Activated naive CD8-positive, alpha-beta T cell (primary cell): ENCODE measurements around the gene PCYT2.

Experiments
- H3K27ac Mint-ChIP-seq: one replicate; pipeline ENCODE4 v1.8.0; 2021; ENCODE audit warnings: mixed read lengths
- H3K27me3 Mint-ChIP-seq: one replicate; pipeline ENCODE4 v1.8.0; 2021; ENCODE audit warnings: mixed read lengths
- H3K36me3 Mint-ChIP-seq: one replicate; pipeline ENCODE4 v1.8.0; 2021; ENCODE audit warnings: mixed read lengths
- H3K4me1 Mint-ChIP-seq: one replicate; pipeline ENCODE4 v1.8.0; 2021; ENCODE audit warnings: low read depth, mixed read lengths
- H3K4me3 Mint-ChIP-seq: one replicate; pipeline ENCODE4 v1.8.0; 2021; ENCODE audit warnings: mild to moderate bottlenecking, mixed read lengths
- H3K9me3 Mint-ChIP-seq: one replicate; pipeline ENCODE4 v1.8.0; 2021; ENCODE audit warnings: low read depth, mixed read lengths

The PCYT2 gene

GRCh38 chr17:81859906-81860755, 51.1 kb downstream of the PCYT2 start, which contains the start of gene P4HB:
TSS of gene P4HB (minus strand) at chr17:81860535. CDS start at chr17:81860471, 64 bp downstream.
- Mint-ChIP-seq H3K4me1 (peaks cover 29% of the 10 kb centered on the region), H3K4me3 (peak within 1 kb of the TSS; percentile 96), H3K27ac (peak within 1 kb of the TSS; percentile 94), H3K9me3 (no peaks in the 10 kb centered on the region), H3K27me3 (no peaks in the 10 kb centered on the region), H3K36me3 (peaks cover 9% of the 10 kb centered on the region)

- Mint-ChIP-seq H3K27me3 (no peaks in the 10 kb centered on the region), H3K4me1 (peaks cover 29% of the 10 kb centered on the region), H3K9me3 (no peaks in the 10 kb centered on the region), H3K36me3 (peaks cover 9% of the 10 kb centered on the region), H3K27ac (peak overlapping the region; percentile 86), H3K4me3 (peak overlapping the region; percentile 95)
These were observed 52.0 kb downstream of the PCYT2 start for GRCh38 chr17:81858967-81859905.

- H3K27ac Mint-ChIP-seq: peak overlapping the region; percentile 28
- peaks cover 8% of the 10 kb centered on the region for H3K36me3 Mint-ChIP-seq
- H3K4me1 Mint-ChIP-seq: peaks cover 26% of the 10 kb centered on the region
- H3K9me3 Mint-ChIP-seq: no peaks in the 10 kb centered on the region
- H3K4me3 Mint-ChIP-seq: peak overlapping the region; percentile 95
- no peaks in the 10 kb centered on the region for H3K27me3 Mint-ChIP-seq
These were observed 52.8 kb downstream of the PCYT2 start for GRCh38 chr17:81858170-81858966.

GRCh38 chr17:81854974-81855774, 56.0 kb downstream of the PCYT2 start:
- Mint-ChIP-seq H3K27ac (no peak overlapping the region), H3K4me3 (no peak overlapping the region), H3K27me3 (no peaks in the 10 kb centered on the region), H3K36me3 (peaks cover 4% of the 10 kb centered on the region), H3K9me3 (no peaks in the 10 kb centered on the region), H3K4me1 (peaks cover 18% of the 10 kb centered on the region)

GRCh38 chr17:81852237-81852636, 59.0 kb downstream of the PCYT2 start:
- Mint-ChIP-seq H3K4me3 (no peak overlapping the region), H3K27me3 (no peaks in the 10 kb centered on the region), H3K36me3 (no peaks in the 10 kb centered on the region), H3K9me3 (no peaks in the 10 kb centered on the region), H3K4me1 (peaks cover 4% of the 10 kb centered on the region), H3K27ac (no peak overlapping the region)

GRCh38 chr17:81851423-81851822, 59.8 kb downstream of the PCYT2 start:
- Mint-ChIP-seq H3K4me3 (no peak overlapping the region), H3K36me3 (no peaks in the 10 kb centered on the region), H3K27ac (no peak overlapping the region), H3K4me1 (peaks cover 4% of the 10 kb centered on the region), H3K9me3 (no peaks in the 10 kb centered on the region), H3K27me3 (no peaks in the 10 kb centered on the region)
